Gastrocnemius medialis (tissue), 4 donors: Measurements from ENCODE around the gene LAX1.

ENCODE experiments used
- POLR2A ChIP-seq, 2 donors: fragments of 450-650 bp; IDR thresholded peaks; one replicate each; pipeline ENCODE4 v1.6.1; 2017; ENCODE audit warnings: antibody characterized with exemption in 2 of 2, mild to moderate bottlenecking in 2 of 2, moderate library complexity in 2 of 2
- TF ChIP-seq, protein P1 (sequence below), 5 experiments: fragments of 450-650 bp in 3 of 5; fragments of 200-600 bp in 2 of 5; sonication (generic) in 2 of 5; IDR thresholded peaks in 4 of 5; conservative IDR thresholded peaks in 1 of 5; 1 replicate in 4 of 5; 2 replicates in 1 of 5; pipeline ENCODE4 v1.5.1; 2016 to 2019; ENCODE audit warnings: antibody characterized with exemption in 5 of 5, mild to moderate bottlenecking in 3 of 5, moderate library complexity in 3 of 5

DNA sequence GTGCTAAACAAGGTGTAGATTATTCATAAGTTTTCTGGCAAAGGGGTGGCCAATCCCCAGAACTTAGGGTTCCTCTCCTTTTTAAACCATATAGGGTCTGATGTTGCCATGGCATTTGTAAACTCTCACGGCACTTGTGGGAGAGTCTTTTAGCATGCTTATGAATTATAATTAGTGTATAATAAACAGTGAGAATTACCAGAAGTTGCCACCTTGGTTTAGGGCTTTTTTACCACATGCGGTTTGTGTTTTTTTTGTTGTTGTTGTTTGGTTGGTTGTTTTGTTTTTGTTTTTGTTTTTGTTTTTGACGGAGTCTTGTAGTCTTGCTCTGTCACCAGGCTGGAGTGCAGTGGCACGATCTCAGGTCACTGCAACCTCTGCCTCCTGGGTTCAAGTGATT, 8.9 kb upstream of the LAX1 start:
- TF ChIP-seq, protein P1, sequence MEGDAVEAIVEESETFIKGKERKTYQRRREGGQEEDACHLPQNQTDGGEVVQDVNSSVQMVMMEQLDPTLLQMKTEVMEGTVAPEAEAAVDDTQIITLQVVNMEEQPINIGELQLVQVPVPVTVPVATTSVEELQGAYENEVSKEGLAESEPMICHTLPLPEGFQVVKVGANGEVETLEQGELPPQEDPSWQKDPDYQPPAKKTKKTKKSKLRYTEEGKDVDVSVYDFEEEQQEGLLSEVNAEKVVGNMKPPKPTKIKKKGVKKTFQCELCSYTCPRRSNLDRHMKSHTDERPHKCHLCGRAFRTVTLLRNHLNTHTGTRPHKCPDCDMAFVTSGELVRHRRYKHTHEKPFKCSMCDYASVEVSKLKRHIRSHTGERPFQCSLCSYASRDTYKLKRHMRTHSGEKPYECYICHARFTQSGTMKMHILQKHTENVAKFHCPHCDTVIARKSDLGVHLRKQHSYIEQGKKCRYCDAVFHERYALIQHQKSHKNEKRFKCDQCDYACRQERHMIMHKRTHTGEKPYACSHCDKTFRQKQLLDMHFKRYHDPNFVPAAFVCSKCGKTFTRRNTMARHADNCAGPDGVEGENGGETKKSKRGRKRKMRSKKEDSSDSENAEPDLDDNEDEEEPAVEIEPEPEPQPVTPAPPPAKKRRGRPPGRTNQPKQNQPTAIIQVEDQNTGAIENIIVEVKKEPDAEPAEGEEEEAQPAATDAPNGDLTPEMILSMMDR (IDR thresholded peaks at IDR 0.05 in 4 of 5, conservative IDR thresholded peaks at IDR 0.05 in 1 of 5): no peak
- no peak for TF ChIP-seq POLR2A (IDR thresholded peaks at IDR 0.05)
